Fibroblast of lung (primary cell): Measurements from ENCODE around the gene KRT3.

Source experiments
- EZH2 ChIP-seq: IDR thresholded peaks from 2 replicates; pipeline ENCODE4 v1.5.1; 2012; ENCODE audit warnings: low read length, control low read depth, mild to moderate bottlenecking; ENCODE audit errors: missing control alignments
- TF ChIP-seq, protein P1 (sequence below), 2 donors: IDR thresholded peaks in 1 of 2; conservative IDR thresholded peaks in 1 of 2; 1 replicate in 1 of 2; 2 replicates in 1 of 2; pipeline ENCODE4 v1.5.1; 2011 to 2012; ENCODE audit warnings: low read length in 2 of 2, control low read depth in 1 of 2, inconsistent platforms in 1 of 2, low read depth in 1 of 2, mild to moderate bottlenecking in 1 of 2

GRCh38 chr12:52836042-52836466, 40.1 kb upstream of the KRT3 start:
- TF ChIP-seq, protein P1, sequence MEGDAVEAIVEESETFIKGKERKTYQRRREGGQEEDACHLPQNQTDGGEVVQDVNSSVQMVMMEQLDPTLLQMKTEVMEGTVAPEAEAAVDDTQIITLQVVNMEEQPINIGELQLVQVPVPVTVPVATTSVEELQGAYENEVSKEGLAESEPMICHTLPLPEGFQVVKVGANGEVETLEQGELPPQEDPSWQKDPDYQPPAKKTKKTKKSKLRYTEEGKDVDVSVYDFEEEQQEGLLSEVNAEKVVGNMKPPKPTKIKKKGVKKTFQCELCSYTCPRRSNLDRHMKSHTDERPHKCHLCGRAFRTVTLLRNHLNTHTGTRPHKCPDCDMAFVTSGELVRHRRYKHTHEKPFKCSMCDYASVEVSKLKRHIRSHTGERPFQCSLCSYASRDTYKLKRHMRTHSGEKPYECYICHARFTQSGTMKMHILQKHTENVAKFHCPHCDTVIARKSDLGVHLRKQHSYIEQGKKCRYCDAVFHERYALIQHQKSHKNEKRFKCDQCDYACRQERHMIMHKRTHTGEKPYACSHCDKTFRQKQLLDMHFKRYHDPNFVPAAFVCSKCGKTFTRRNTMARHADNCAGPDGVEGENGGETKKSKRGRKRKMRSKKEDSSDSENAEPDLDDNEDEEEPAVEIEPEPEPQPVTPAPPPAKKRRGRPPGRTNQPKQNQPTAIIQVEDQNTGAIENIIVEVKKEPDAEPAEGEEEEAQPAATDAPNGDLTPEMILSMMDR (conservative IDR thresholded peaks at IDR 0.05 in 1 of 2, IDR thresholded peaks at IDR 0.05 in 1 of 2; ENCODE audit: low read depth in 1 of 2, low read length in 2 of 2), result no peak
- TF ChIP-seq EZH2, result no peak
